ENCODE data around the gene ALG9. TPM values are rescaled to one million over a fixed set of nuclear protein-coding genes. Genes with fewer than 3 reads are reported as not detected.

ALG9 gene
- total and polyA plus RNA-seq, 9 donors = 12.0 to 43.5 (median 29.3) TPM

GRCh38 chr11:111841370-111842053, 29.9 kb downstream of the ALG9 start:
- Histone ChIP-seq H3K27me3 (no peaks in the 10 kb centered on the region), H3K4me1 (ENCODE audit: insufficient read depth) (no peaks in the 10 kb centered on the region), H3K9me3 (no peaks in the 10 kb centered on the region), H3K27ac (no peak overlapping the region), H3K36me3 (no peaks in the 10 kb centered on the region), H3K4me3 (no peak overlapping the region)
- peak; percentile 82 to 93 (median 91) for DNase-seq
- intact Hi-C loops (cut with DNase I) = loop anchor here in 3 of 4 donors (5.0 to 10.0 kb wide), 4 partner anchors 67 to 279 kb away; no protein-coding TSS in a partner anchor
- TF ChIP-seq POLR2A (IDR thresholded peaks at IDR 0.05) (peak; percentile 9), CTCF (IDR thresholded peaks at IDR 0.05) (peak; percentile 74 to 94 (median 87)), EP300 (IDR thresholded peaks at IDR 0.05) (no peak)
- WGBS, 3 donors = 20 to 25% (median 20%) methylated on average over 10 of the region's 10 CpGs

DNA sequence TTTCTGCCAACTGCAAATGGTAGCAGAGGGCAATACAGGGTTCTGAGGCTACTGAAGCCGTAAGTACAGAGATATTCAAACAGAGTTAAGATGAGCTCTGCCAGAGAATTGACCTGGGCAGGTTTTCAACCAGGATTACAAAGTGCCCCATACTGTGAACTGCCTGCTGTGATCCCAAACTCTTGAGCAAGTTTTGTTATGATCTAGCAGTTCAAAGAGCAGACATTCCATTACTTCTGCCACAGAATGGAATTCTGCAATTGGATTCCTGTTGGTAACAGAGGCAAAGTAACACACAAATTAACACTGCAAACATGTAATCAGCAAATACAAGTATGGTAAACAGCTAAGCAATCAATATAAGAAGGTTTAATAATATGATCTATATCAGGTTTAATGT, 31.2 kb downstream of the ALG9 start:
- no peak for DNase-seq
- Histone ChIP-seq H3K36me3 (no peaks in the 10 kb centered on the region), H3K9me3 (no peaks in the 10 kb centered on the region), H3K4me3 (no peak overlapping the region), H3K27me3 (no peaks in the 10 kb centered on the region), H3K4me1 (ENCODE audit: insufficient read depth) (no peaks in the 10 kb centered on the region), H3K27ac (no peak overlapping the region)
- WGBS, 3 donors = 76 to 84% (median 77%) methylated on average over 1 of the region's 1 CpG
- intact Hi-C loops (cut with DNase I) = loop anchor here in 3 of 4 donors (5.0 to 10.0 kb wide), 4 partner anchors 65 to 278 kb away; no protein-coding TSS in a partner anchor
- TF ChIP-seq POLR2A (IDR thresholded peaks at IDR 0.05) (no peak), EP300 (IDR thresholded peaks at IDR 0.05) (no peak), CTCF (IDR thresholded peaks at IDR 0.05) (no peak)

GRCh38 chr11:111838054-111838453, 33.3 kb downstream of the ALG9 start:
- WGBS, 3 donors = 93 to 96% (median 95%) methylated on average over 5 of the region's 5 CpGs
- intact Hi-C loops (cut with DNase I) = loop anchor here in 1 of 4 donors (5.0 kb wide), 1 partner anchor 266 kb away; no protein-coding TSS in a partner anchor
- Histone ChIP-seq H3K9me3 (no peaks in the 10 kb centered on the region), H3K27ac (no peak overlapping the region), H3K27me3 (no peaks in the 10 kb centered on the region), H3K36me3 (no peaks in the 10 kb centered on the region), H3K4me3 (no peak overlapping the region), H3K4me1 (ENCODE audit: insufficient read depth) (no peaks in the 10 kb centered on the region)
- no peak for DNase-seq
- TF ChIP-seq CTCF (IDR thresholded peaks at IDR 0.05) = no peak
- TF ChIP-seq EP300 (IDR thresholded peaks at IDR 0.05) = no peak
- no peak for TF ChIP-seq POLR2A (IDR thresholded peaks at IDR 0.05)

GRCh38 chr11:111837366-111837891, 34.0 kb downstream of the ALG9 start:
- Histone ChIP-seq H3K4me1 (ENCODE audit: insufficient read depth) (no peaks in the 10 kb centered on the region), H3K27me3 (no peaks in the 10 kb centered on the region), H3K4me3 (no peak overlapping the region), H3K9me3 (no peaks in the 10 kb centered on the region), H3K27ac (no peak overlapping the region), H3K36me3 (no peaks in the 10 kb centered on the region)
- TF ChIP-seq EP300 (IDR thresholded peaks at IDR 0.05) (no peak), CTCF (IDR thresholded peaks at IDR 0.05) (no peak), POLR2A (IDR thresholded peaks at IDR 0.05) (no peak)
- 90 to 93% (median 91%) methylated on average over 5 of the region's 5 CpGs for WGBS, 3 donors
- intact Hi-C loops (cut with DNase I) = loop anchor here in 1 of 4 donors (5.0 kb wide), 1 partner anchor 265 kb away; no protein-coding TSS in a partner anchor
- DNase-seq = no peak

Data from ovary (tissue), 9 donors.